AG09309 (cell line): ENCODE results near the gene RSAD1.

Experiments
- DNase-seq: peaks from one replicate; pipeline ENCODE4 v3.0.0-alpha.2; 2010; ENCODE audit warnings: low read depth
- H3K4me3 ChIP-seq: 2 replicates; pipeline ENCODE4 v1.5.1; 2011; ENCODE audit warnings: mild to moderate bottlenecking, low read depth, low read length, moderate library complexity; ENCODE audit not compliant: control insufficient read depth
- CTCF ChIP-seq: IDR thresholded peaks from 2 replicates; pipeline ENCODE4 v1.5.1; 2011; ENCODE audit warnings: mild to moderate bottlenecking, low read depth, low read length, inconsistent platforms; ENCODE audit not compliant: insufficient read depth, control insufficient read depth; ENCODE audit errors: missing control alignments

The RSAD1 gene

GRCh38 chr17:50514936-50515702 is 36.5 kb downstream of the RSAD1 start:
- no peak for TF ChIP-seq CTCF
- DNase-seq, result no peak
- no peak overlapping the region for H3K4me3 ChIP-seq

- no peak for DNase-seq
- H3K4me3 ChIP-seq, result no peak overlapping the region
- TF ChIP-seq CTCF, result no peak
Observed at GRCh38 chr17:50517011-50517410, 38.4 kb downstream of the RSAD1 start.

- DNase-seq, result no peak
- no peak for TF ChIP-seq CTCF
- H3K4me3 ChIP-seq, result no peak overlapping the region
Observed at GRCh38 chr17:50517504-50518383, 39.1 kb downstream of the RSAD1 start.

GRCh38 chr17:50518384-50519023 is 39.8 kb downstream of the RSAD1 start:
- TF ChIP-seq CTCF, result no peak
- no peak for DNase-seq
- no peak overlapping the region for H3K4me3 ChIP-seq

GRCh38 chr17:50519141-50519834 is 40.6 kb downstream of the RSAD1 start:
- no peak for DNase-seq
- no peak overlapping the region for H3K4me3 ChIP-seq
- no peak for TF ChIP-seq CTCF

GRCh38 chr17:50520483-50520882 is 41.8 kb downstream of the RSAD1 start:
- H3K4me3 ChIP-seq, result no peak overlapping the region
- no peak for DNase-seq
- TF ChIP-seq CTCF, result no peak
